Hepatic stellate cell (primary cell): Measurements from ENCODE around the gene CSKMT.
A peak's percentile ranks its signal among the peaks of the same experiment; 100 is the strongest.
"Not testable (repeated sequence)": the region's sequence is repeated elsewhere in the genome, so short reads cannot be mapped to it uniquely, and the experiment has no call there.

Source experiments
- DNase-seq: peaks from one replicate; pipeline ENCODE4 v3.0.0; 2011; ENCODE audit warnings: low spot score

The CSKMT gene

GRCh38 chr11:62656796-62657429 lies 8.2 kb upstream of the CSKMT start:
- DNase-seq, result no peak

DNA sequence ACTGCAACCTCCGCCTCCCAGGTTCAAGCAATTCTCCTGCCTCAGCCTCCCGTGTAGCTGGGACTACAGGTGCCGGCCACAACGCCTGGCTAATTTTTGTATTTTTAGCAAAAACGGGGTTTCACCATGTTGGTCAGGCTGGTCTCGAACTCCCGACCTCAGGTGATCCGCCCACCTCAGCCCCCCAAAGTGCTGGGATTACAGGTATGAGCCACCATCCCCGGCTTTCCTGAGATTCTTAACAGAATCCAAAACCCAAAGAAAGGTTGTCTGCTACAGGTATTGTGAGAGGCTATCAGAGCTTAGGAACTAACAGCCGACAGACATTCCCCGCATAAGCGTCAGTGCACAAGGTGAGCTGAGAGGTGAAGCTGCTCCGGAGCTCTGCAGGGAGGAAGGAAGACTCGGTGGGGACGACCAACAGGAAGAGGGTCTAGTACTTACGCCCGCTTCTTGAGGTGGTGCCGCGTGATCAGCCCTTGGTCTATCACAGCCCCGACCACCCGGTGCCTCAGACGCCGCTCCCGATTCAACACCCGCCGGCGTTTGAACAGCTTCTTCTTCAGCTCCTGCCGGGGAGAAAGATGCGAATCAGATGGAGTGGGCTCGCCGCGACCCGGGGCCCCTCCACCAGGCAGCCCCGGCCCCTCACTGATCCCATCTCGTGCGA lies 572 bp upstream of the CSKMT start:
- DNase-seq, result no peak

- peak; percentile 69 for DNase-seq
Observed at GRCh38 chr11:62665599-62666258, 617 bp downstream of the CSKMT start.

GRCh38 chr11:62666259-62666926 lies 1.3 kb downstream of the CSKMT start:
- no peak for DNase-seq

GRCh38 chr11:62667460-62667859 lies 2.3 kb downstream of the CSKMT start:
- no peak for DNase-seq

GRCh38 chr11:62669420-62670161 lies 4.5 kb downstream of the CSKMT start:
- DNase-seq, result no peak

DNA sequence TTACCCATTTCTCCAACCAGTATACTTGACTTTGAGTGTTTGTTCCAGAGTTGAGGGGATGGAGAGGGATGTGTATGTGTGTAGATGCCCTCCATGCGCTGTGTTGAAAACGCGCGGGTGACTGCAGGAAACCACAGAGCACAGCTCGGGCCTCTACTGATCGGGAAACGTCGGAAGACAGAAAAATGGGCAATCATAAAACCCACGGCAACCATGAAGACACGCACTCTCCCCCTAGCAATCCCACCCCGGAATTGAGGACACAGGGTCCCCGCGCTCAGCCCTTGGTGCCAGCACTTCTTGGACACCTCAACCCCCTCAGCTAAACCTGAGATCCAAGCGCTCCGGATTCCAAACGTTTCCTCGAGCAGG lies 6.1 kb downstream of the CSKMT start:
- no peak for DNase-seq

- peak; percentile 87 for DNase-seq
Observed at GRCh38 chr11:62671608-62672389, 6.7 kb downstream of the CSKMT start, which contains the start of the genes LBHD1 and UQCC3. Gene LBHD1 (minus strand): TSS chr11:62672267. CDS start chr11:62670031, 2,236 bp downstream. Gene UQCC3 (plus strand): TSS chr11:62671673. CDS start chr11:62671746, 73 bp downstream.

GRCh38 chr11:62673196-62673525 lies 8.0 kb downstream of the CSKMT start:
- no peak for DNase-seq

DNA sequence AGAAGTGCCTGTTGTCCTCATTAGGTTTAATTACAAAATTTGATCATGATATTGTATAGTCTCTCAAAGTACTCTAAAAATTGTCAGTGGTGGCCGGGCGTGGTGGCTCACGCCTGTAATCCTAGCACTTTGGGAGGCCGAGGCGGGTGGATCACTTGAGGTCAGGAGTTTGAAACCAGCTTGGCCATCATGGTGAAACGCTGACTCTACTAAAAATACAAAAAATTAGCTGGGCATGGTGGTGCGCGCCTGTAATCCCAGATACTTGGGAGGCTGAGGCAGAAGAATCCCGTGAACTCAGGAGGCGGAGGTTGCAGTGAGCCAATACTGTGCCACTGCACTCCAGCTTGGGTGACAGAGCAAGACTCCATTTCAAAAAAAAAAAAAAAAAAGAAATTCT lies 10.3 kb downstream of the CSKMT start:
- DNase-seq, result not testable (repeated sequence)

- no peak for DNase-seq
Observed at GRCh38 chr11:62676698-62677097, 11.6 kb downstream of the CSKMT start.

DNA sequence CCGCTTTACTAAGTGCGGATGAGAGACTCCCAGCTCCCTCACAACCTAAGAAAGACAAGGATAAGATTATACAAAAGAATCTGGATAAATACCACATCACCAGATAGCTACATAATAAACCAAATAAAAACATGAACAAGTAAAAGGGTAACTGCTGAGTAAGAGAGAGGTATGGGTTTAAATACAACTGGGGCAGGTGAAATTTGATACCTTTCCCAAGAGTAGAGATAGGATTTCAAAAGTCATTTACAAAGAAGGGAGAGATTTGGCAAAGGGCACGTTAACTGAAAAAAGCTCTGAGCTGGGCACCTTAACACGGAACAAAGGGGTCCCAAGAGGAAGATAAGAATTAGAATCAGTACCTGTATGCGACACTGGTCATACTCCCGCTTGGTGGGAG lies 12.0 kb downstream of the CSKMT start:
- no peak for DNase-seq

GRCh38 chr11:62677714-62678113 lies 12.6 kb downstream of the CSKMT start:
- DNase-seq, result no peak

- DNase-seq, result no peak
Observed at GRCh38 chr11:62678433-62678769, 13.3 kb downstream of the CSKMT start.

DNA sequence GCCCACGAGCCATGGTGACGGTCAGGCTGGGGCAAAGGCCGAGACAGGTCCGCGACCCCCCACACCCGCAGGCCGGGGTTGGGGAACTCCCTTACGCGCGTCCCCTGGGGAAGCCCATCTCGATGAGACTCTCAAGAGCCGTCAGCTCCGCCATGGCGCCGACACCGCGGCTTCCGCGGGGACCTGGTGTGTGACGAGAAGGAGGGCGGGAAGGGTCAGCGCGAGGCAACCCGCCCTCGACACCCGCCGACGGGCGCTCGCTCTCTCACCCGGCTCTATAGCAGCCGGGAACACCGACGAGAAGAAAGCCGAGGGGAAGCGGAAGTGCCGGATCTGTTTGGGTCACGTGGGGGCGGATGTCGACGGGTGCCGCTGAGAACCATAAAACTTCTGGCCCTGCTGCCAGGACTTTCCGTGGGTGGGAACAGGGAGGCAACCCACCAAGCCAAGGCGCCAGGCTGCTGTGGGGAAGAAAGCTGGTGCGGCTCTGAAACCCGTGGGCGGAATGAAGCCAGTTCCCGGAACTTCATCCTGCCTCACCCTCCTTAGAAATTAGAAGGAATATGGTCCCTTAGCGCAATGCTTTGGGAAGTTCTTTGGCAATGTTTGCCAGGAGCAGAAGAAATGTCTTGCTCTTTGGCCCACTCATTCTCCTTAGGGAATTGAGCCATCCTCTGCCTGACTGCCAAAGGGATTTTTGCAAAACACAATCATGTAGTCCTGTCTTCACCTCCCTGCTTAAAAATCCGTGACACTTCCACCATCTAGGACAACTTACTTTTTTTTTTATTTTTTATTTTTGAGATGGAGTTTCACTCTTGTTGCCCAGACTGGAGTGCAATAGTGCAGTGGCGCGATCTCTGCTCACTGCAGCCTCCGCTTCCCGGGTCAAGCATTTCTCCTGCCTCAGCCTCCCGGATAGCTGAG lies 13.9 kb downstream of the CSKMT start, which contains the start of gene UBXN1:
UBXN1 (minus strand) TSS at position 304 of the 927 bp plus-strand sequence; CDS start at position 154, 150 bp downstream.
- peak; percentile 95 for DNase-seq

GRCh38 chr11:62680825-62681240 lies 15.7 kb downstream of the CSKMT start:
- peak; percentile 86 for DNase-seq

DNA sequence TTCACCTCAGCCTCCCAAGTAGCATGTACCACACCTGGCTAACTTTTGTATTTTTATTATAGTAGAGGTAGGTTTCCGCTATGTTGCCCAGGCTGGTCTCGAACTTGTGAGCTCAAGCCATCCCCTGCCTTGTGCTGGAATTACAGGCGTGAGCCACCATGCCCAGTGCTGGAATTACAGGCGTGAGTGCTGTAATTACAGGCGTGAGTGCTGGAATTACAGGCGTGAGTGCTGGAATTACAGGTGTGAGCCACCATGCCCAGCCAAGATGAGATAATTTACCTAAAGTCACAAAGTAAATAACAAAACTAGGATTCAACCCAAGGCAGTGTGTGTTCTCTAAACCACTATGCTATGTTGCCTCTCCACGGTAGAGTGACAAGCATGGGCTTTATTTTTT lies 17.4 kb downstream of the CSKMT start:
- DNase-seq, result no peak

DNA sequence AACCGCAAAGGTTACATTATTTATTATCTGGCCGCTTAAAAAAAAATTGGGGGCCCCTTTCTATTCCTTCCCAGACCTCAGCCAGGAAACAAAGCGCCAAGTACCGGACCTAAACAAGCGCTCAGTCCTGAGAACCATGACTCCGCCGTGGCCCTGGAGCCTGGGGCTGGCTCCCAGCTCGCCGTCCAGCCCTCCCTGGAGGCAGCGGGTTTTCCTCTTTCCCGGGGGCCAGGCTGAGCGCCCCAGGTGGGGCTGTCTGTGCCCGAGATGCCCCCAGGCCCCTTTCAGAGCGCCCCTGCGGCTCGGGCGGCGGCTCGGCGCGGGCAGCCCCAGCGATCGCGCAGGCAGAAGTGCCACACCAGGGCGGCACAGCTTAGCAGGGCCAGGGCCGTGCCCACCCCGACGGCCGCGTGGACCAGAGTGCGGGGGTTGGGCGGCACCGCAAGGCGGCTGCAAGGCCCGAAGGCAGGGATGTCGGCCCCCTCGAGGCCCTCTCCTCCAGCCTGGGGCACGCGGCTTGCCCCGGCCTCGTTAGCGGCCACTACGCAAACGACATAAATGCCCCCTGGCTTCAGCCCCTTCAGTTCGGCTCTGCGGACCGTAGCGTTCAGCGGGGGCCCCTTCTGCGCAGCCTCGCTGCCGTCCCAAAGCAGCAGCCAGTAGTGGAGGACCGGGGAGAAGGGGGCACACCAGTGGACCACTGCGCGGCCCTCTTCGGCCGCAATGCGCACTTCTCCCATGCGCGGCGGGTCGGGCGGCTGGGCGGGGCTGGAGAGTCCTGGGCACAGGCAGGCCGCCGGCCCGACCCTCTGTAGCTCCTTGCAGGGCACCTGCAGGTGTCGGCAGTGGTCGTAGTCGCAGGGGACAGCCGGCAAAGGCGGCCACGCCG lies 22.6 kb downstream of the CSKMT start:
- DNase-seq, result no peak

DNA sequence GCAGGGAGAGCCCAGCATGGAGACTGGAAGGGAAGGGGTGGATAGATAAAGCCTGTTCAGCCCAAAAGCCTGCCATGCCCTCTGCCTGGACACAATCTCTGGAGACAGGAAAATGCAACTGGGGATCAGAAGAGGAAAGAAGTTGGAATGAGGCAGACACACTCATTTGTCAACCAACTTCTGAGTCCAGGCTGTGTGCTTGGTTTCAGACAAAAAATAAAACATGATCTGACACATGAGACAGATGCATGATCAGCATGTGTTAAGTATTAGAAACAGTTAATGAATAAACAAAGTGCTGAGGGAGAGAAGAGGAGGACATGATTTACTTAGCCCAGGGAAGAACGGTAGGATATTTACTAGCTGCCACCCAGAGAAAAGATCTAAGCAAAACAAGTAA lies 23.4 kb downstream of the CSKMT start:
- DNase-seq, result no peak
